HG03432 (cell line): Measurements from ENCODE around the gene KCNK16.

Source experiments
- ATAC-seq: cut with Tn5 transposase; IDR thresholded peaks from one replicate; pipeline ENCODE4 v1.9.1; 2021; ENCODE audit warnings: mild to moderate bottlenecking, moderate library complexity; ENCODE audit not compliant: unreplicated experiment

Gene KCNK16

GRCh38 chr6:39342692-39343395 is 20.3 kb upstream of the KCNK16 start:
- ATAC-seq = no peak

GRCh38 chr6:39341937-39342336 is 19.4 kb upstream of the KCNK16 start:
- ATAC-seq = no peak

GRCh38 chr6:39341352-39341751 is 18.9 kb upstream of the KCNK16 start:
- no peak for ATAC-seq

- ATAC-seq = no peak
Observed at GRCh38 chr6:39339868-39340550, 17.5 kb upstream of the KCNK16 start.

GRCh38 chr6:39339096-39339867 is 16.8 kb upstream of the KCNK16 start:
- no peak for ATAC-seq

GRCh38 chr6:39338397-39338796 is 15.9 kb upstream of the KCNK16 start:
- ATAC-seq = no peak

- peak; percentile 47 for ATAC-seq
Observed at GRCh38 chr6:39335780-39336545, 13.5 kb upstream of the KCNK16 start.

- ATAC-seq = no peak
Observed at GRCh38 chr6:39333644-39334438, 11.3 kb upstream of the KCNK16 start.

GRCh38 chr6:39330476-39330875 is 8.0 kb upstream of the KCNK16 start:
- no peak for ATAC-seq

GRCh38 chr6:39330057-39330456 is 7.6 kb upstream of the KCNK16 start:
- ATAC-seq = peak; percentile 69

- no peak for ATAC-seq
Observed at GRCh38 chr6:39328066-39328465, 5.6 kb upstream of the KCNK16 start.

GRCh38 chr6:39327507-39327906 is 5.0 kb upstream of the KCNK16 start:
- no peak for ATAC-seq

- ATAC-seq = no peak
Observed at GRCh38 chr6:39321761-39322160, 741 bp downstream of the KCNK16 start.

GRCh38 chr6:39320363-39320984 is 2.0 kb downstream of the KCNK16 start:
- no peak for ATAC-seq

- no peak for ATAC-seq
Observed at GRCh38 chr6:39319621-39320362, 2.7 kb downstream of the KCNK16 start.

GRCh38 chr6:39317256-39317655 is 5.2 kb downstream of the KCNK16 start:
- no peak for ATAC-seq

GRCh38 chr6:39314273-39314795 is 8.2 kb downstream of the KCNK16 start, which contains the start of gene KCNK17:
KCNK17 (minus strand) TSS chr6:39314419; CDS start chr6:39314320, 99 bp downstream.
- ATAC-seq = no peak

GRCh38 chr6:39313526-39314272 is 8.8 kb downstream of the KCNK16 start:
- no peak for ATAC-seq
